GM11168 (cell line): ENCODE results near the gene SRGAP3.

ENCODE experiments used
- in situ Hi-C: fragments of 300-500 bp; cut with MboI; formaldehyde crosslinking; loops from one replicate; pipeline ENCODE4 v1.12.0; 2022; ENCODE audit warnings: low sequenced_read_pairs; ENCODE audit not compliant: unreplicated experiment

SRGAP3 gene

GRCh38 chr3:9125278-9125951, 124.0 kb downstream of the SRGAP3 start:
- in situ Hi-C loops = no loop called here

GRCh38 chr3:9124730-9125129, 124.7 kb downstream of the SRGAP3 start:
- in situ Hi-C loops = no loop called here

DNA sequence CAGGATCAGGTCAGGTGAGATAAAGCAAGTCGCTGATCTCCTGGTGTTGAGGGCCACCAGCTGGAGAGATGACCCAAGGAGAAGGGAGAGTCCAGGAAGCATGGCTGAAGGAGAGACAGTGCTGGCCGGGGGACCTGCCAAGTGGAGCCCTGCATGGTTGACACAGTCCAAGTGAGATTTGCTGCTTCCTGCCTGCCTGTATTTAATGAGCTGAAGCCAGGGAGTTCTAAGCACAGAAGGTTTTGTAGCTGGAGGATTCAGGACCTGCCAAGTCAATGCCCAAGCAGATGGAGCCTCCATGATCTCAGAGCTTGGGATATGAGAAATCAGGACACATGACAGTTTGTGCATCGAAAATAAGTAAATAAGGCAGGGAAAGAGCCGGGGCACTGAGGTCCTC, 125.6 kb downstream of the SRGAP3 start:
- in situ Hi-C loops = no loop called here

DNA sequence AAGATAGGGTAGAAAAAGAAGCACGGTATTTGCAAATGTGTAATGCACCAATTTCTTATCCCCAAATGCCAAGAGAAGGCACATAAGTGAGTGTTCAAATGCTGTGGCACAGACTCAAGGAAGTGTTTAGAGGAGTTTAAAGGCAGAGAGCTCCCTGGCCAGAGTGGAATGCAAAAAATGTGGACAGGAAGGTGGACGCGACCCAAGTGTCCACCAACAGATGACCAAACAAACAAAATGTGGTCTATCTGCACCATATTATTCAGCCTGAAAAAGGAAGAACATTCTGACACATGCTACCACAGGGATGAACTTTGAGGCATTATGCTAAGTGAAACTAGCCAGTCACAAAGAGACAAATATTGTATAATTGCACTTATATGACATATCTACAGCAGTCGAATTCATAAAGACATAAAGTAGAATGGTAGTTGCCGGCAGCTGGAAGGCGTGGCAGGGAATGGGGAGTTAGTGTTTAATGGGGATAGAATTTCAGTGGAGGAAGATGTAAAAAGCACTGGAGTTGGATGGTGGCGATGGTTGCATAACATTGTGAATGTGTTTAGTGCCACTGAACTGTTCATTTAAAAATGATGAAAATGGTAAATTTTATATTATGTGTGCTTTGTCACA, 126.6 kb downstream of the SRGAP3 start:
- in situ Hi-C loops = no loop called here

- in situ Hi-C loops = no loop called here
Measured at GRCh38 chr3:9121366-9122001, 128.0 kb downstream of the SRGAP3 start.

- in situ Hi-C loops = no loop called here
Measured at GRCh38 chr3:9119331-9119730, 130.1 kb downstream of the SRGAP3 start.

GRCh38 chr3:9118222-9118621, 131.2 kb downstream of the SRGAP3 start:
- in situ Hi-C loops = no loop called here

GRCh38 chr3:9117220-9117619, 132.2 kb downstream of the SRGAP3 start:
- in situ Hi-C loops = no loop called here

GRCh38 chr3:9116336-9116735, 133.1 kb downstream of the SRGAP3 start:
- in situ Hi-C loops = no loop called here

DNA sequence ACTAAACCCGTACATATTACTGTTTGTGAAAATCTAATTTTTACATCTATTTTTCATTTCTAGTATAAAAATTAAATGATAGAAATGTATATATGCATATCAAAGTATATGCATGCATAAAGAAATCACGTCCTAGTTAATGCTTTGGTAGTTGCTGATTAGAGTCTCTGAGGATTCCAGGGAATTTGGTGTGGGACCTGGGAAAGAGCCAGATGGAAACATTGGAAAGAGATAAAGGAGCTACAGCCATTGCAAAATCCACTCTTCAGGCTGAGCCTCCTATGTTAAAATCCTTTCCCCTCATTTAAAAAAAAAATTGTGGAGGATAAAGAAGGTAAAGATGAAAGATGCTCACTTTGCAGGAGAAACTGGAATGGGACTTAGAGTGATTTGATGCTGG, 134.1 kb downstream of the SRGAP3 start:
- in situ Hi-C loops = no loop called here

- in situ Hi-C loops = no loop called here
Measured at GRCh38 chr3:9113040-9113439, 136.4 kb downstream of the SRGAP3 start.

DNA sequence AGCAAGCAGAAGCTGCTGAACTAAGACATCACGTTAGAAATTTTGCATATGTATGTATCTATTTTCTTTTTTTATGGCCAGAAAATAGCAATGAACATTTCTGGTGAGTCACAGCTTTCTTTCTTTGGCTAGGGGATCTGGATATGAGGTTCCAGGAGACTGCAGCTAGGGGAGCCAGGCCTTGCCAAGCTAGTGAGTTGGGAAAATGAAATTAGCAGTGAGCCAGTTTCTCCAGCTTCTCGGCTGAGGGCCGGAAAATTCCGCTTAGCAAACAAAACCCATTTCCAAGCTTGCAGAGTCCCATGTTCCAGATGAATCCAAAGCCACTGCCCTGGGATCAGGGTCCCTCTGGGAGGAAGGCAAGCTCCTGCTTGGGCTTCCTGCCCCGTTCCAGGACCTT, 137.6 kb downstream of the SRGAP3 start:
- in situ Hi-C loops = no loop called here

GRCh38 chr3:9111417-9111816, 138.0 kb downstream of the SRGAP3 start:
- in situ Hi-C loops = no loop called here

DNA sequence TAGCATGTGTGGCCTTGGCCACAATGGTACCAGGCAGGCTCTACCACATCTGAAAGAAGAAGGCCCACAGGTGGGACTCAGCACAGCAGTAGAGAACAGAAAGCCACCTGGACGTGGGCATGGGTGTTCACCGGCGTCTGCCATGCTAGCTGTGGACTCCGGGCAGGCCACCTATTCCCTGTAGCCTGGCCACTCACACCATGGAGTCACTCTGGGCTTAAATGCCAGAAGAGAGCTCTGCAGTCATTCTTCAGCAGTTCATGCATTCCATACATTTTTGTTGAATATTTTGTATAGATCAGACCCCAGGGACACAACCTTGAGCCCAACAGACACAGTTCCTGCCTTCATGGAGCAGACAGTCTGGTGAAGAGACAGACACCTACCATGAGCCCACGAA, 138.6 kb downstream of the SRGAP3 start:
- in situ Hi-C loops = no loop called here

DNA sequence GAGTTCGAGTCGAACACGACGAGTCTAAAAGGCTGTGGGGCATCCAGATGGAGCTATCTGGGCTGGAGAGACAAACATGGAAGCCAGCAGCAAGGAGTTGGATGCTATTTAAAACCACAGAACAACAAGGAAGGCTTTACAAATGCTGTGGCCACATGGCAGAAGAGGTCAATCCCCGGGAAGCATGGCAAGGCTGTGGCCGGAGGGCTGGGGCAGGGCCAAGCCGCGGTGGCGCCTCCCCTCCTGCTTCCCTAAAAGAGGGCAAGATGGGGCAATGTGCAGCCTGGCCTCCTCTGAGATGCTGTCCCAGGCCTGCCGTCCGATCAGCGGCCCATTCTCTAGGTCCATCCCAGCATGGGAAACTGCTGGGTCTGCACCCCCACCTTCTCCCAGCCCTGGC, 139.1 kb downstream of the SRGAP3 start:
- in situ Hi-C loops = no loop called here

DNA sequence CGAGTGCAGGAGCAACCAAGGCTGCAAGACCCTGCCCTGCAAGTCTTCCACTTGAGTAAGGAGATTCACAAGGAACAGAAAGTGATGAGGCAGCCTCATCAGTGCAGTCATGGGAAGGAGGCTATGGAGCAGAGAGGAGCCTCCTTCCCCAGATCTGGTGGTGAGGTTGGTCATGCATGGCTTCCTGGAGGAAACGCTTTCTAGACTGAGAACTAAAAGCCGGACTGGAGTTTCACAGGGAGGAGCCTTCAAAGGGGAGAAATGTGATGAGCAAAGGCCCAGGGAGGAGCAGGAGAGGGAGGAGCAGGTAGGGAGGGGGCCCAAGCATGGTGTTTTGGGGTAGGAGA, 139.9 kb downstream of the SRGAP3 start:
- in situ Hi-C loops = no loop called here

DNA sequence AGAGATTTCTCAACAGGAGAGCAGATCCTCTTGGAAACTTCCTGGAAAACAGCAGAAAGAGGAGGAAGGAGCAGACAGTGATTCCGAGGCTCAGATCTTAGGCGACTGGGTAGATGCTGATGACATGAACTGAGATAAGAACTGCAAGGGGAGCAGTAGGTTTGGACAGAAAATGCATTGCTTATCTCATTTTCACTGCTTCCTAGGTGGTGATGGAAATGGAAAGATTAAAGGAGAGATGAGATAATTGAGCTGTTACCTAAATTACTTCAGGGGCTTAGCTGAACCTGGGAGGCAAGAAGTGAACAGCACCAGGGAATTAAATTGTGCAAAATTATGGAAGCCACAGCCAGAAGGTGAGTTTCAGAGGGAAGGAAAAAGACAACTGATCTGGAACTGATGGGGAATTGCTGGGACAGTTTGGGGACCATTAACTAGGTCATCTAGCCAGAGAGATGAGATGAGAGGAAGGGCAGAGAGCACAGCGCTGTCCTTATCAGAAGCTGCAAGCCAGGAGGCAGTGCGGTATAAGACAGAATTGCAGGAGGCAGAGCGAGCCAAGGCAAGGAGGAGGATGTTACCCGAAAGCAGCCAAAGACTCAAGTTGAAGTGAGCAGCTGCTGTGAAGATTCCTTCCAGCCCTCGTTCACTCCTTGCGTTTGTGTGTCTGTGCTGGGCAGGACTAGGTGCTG, 140.4 kb downstream of the SRGAP3 start:
- in situ Hi-C loops = no loop called here

DNA sequence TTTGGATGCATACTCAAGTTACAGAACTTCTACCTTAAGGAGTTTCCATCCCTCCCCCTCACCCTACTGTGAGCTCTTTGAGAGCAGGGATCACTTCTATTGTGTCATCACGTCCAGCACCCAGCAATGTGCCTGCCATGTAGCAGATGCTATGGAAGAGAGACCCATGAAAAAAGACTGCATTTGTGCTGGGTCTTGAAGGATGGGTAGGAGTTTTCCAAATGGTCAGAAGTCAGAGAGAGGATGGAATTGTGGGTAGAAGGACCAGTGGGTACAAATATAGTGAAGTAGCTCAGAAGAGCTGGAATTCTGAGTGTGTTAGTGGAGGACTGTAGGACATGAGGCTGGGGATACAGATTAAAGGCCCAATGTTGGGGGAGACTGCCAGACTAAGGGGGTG, 141.7 kb downstream of the SRGAP3 start:
- in situ Hi-C loops = no loop called here

DNA sequence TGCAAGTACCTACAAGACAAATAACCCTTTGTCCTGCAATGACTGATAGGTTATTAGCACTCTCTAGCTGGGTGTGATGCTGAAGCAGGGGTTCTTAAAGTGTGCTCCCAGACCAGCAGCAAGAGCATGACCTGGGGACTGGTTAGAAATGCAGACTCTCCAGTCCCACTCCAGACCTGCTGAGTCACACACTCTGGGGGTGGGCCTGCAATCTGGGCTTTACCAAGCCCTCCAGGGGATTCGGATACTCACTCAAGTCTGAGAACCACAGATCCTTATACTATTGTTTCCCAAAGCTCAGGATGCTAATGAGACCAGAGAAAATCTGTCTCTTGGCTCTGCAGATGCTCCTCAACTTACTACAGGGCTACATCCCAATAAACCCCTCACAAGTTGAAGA, 144.0 kb downstream of the SRGAP3 start:
- in situ Hi-C loops = no loop called here

- in situ Hi-C loops = no loop called here
Measured at GRCh38 chr3:9104121-9104520, 145.3 kb downstream of the SRGAP3 start.

DNA sequence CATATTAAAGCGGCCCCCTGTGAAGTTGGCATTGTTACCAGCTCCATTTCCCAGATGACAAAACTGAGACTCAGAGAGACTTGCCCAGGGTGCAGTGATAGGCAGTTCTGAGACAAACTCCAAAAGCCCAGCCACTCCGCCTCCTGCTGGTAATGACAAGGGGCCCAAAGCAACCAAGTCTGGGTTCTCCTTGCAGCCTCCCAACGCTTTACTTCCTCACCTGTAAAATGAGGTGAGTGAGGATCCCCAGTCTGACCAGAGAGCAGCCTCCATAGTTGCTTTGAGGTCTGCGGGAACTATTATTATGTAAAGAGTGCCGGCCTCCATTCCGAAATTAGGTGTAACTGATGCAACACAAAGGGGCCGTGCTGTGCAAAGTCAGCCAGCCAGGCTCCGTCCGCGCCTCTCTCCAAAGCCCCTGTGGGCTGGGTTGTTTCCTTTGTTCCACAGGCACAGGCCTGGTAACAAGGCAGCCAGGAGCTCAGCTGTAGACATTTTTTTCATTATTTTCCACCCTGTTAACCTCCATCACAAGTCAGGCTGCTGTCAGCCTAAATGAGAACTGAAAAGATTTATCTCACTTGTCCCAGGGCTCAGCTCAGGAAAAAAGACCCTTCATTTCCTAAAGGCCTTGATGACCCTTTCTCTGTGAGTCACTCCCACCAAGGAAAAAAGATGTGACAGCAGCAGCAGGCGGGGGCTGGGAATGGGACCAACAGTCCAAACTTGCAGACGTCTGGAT, 147.0 kb downstream of the SRGAP3 start:
- in situ Hi-C loops = no loop called here
